GM10847 (cell line): Measurements from ENCODE around the gene TRPM7.
A peak's percentile ranks its signal among the peaks of the same experiment; 100 is the strongest.

Experiments used
- POLR2A ChIP-seq: IDR thresholded peaks from 2 replicates; pipeline ENCODE4 v1.6.1; 2011; ENCODE audit not compliant: insufficient read length; ENCODE audit errors: extremely low read depth

The TRPM7 gene

GRCh38 chr15:50686469-50687301 is at the start of gene TRPM7:
TRPM7 (minus strand) TSS chr15:50686797; CDS start chr15:50686533, 264 bp downstream.
- peak; percentile 90 for TF ChIP-seq POLR2A

- no peak for TF ChIP-seq POLR2A
These were observed 48.6 kb upstream of the TRPM7 start for GRCh38 chr15:50735156-50735555.

GRCh38 chr15:50726315-50726714 is 39.7 kb upstream of the TRPM7 start:
- TF ChIP-seq POLR2A: no peak

GRCh38 chr15:50718700-50719125 is 32.1 kb upstream of the TRPM7 start:
- no peak for TF ChIP-seq POLR2A

- TF ChIP-seq POLR2A: no peak
These were observed 25.4 kb upstream of the TRPM7 start for GRCh38 chr15:50712018-50712417.

- no peak for TF ChIP-seq POLR2A
These were observed 24.0 kb upstream of the TRPM7 start for GRCh38 chr15:50710585-50710984.

- no peak for TF ChIP-seq POLR2A
These were observed 21.4 kb upstream of the TRPM7 start for GRCh38 chr15:50707878-50708427.

GRCh38 chr15:50702762-50703334 is 16.3 kb upstream of the TRPM7 start:
- TF ChIP-seq POLR2A: no peak

- no peak for TF ChIP-seq POLR2A
These were observed 11.5 kb upstream of the TRPM7 start for GRCh38 chr15:50698101-50698500.

GRCh38 chr15:50697109-50697797 is 10.7 kb upstream of the TRPM7 start:
- no peak for TF ChIP-seq POLR2A

GRCh38 chr15:50687302-50687902 is 805 bp upstream of the TRPM7 start:
- no peak for TF ChIP-seq POLR2A

GRCh38 chr15:50685976-50686468 is 575 bp downstream of the TRPM7 start:
- no peak for TF ChIP-seq POLR2A

- no peak for TF ChIP-seq POLR2A
These were observed 1.2 kb downstream of the TRPM7 start for GRCh38 chr15:50685191-50685975.

GRCh38 chr15:50681467-50681866 is 5.1 kb downstream of the TRPM7 start:
- no peak for TF ChIP-seq POLR2A
